ENCODE measurements around the gene HSPH1. TPM values are rescaled to one million over a fixed set of nuclear protein-coding genes. Genes with fewer than 3 reads are reported as not detected.

HSPH1 gene
- total RNA-seq, 1 donor from 2014 or later: 112 TPM

- Mint-ChIP-seq H3K27ac (no peak overlapping the region), H3K9me3 (no peaks in the 10 kb centered on the region), H3K4me3 (no peak overlapping the region), H3K4me1 (peaks cover 10% of the 10 kb centered on the region), H3K36me3 (ENCODE audit: low read depth) (peaks cover 6% of the 10 kb centered on the region), H3K27me3 (peaks cover 5% of the 10 kb centered on the region)
- intact Hi-C loops (cut with micrococcal nuclease): no loop called here
- TF ChIP-seq CTCF (IDR thresholded peaks at IDR 0.05): no peak
- CTCF ChIA-PET: no interaction called here
- POLR2A ChIA-PET: no interaction called here
- ATAC-seq (ENCODE audit: low read depth) (no peak), DNase-seq (no peak)
Measured at GRCh38 chr13:31166591-31166990, 4.9 kb upstream of the HSPH1 start.

- TF ChIP-seq CTCF (IDR thresholded peaks at IDR 0.05): no peak
- DNase-seq: no peak
- Mint-ChIP-seq H3K27ac (peak overlapping the region; percentile 95), H3K4me1 (peaks cover 35% of the 10 kb centered on the region), H3K27me3 (no peaks in the 10 kb centered on the region), H3K4me3 (peak overlapping the region; percentile 97), H3K9me3 (no peaks in the 10 kb centered on the region), H3K36me3 (ENCODE audit: low read depth) (peaks cover 39% of the 10 kb centered on the region)
- peak; percentile 85 for ATAC-seq (ENCODE audit: low read depth)
- CTCF ChIA-PET: no interaction called here
- POLR2A ChIA-PET: interaction anchor here (1.0 to 3.0 kb wide), 2 partner anchors 38 to 1153 kb away, joined by 3 to 26 read pairs; partner anchors contain the start of genes B3GLCT, BRCA2 and ZAR1L
- intact Hi-C loops (cut with micrococcal nuclease): loop anchor here (1.0 to 5.0 kb wide), 9 partner anchors 38 to 1567 kb away; partner anchors contain the start of genes KATNAL1, N4BP2L2, SLC7A1 and UBL3
Measured at GRCh38 chr13:31162151-31163008, 676 bp upstream of the HSPH1 start.

GRCh38 chr13:31160857-31161556 is 697 bp downstream of the HSPH1 start:
- Mint-ChIP-seq H3K27me3 (no peaks in the 10 kb centered on the region), H3K4me1 (peaks cover 38% of the 10 kb centered on the region), H3K4me3 (peak overlapping the region; percentile 97), H3K36me3 (ENCODE audit: low read depth) (peaks cover 47% of the 10 kb centered on the region), H3K27ac (peak overlapping the region; percentile 95), H3K9me3 (no peaks in the 10 kb centered on the region)
- peak; percentile 55 for DNase-seq
- TF ChIP-seq CTCF (IDR thresholded peaks at IDR 0.05): no peak
- ChIA-PET POLR2A (interaction anchor here (1.1 to 3.0 kb wide), 2 partner anchors 40 to 544 kb away, joined by 3 to 26 read pairs; partner anchors contain the start of gene B3GLCT), CTCF (interaction anchor here (1.5 kb wide), 1 partner anchor 39 kb away, joined by 4 read pairs; the partner anchor contains the start of gene B3GLCT)
- intact Hi-C loops (cut with micrococcal nuclease): loop anchor here (1.0 to 5.0 kb wide), 5 partner anchors 263 to 1314 kb away; partner anchors contain the start of gene KATNAL1
- no peak for ATAC-seq (ENCODE audit: low read depth)

GRCh38 chr13:31159306-31159705 is 2.4 kb downstream of the HSPH1 start:
- peaks cover 63% of the 10 kb centered on the region for H3K36me3 Mint-ChIP-seq (ENCODE audit: low read depth)
- DNase-seq (no peak), ATAC-seq (ENCODE audit: low read depth) (no peak)
- H3K4me3 Mint-ChIP-seq: peak overlapping the region; percentile 97
- H3K9me3 Mint-ChIP-seq: no peaks in the 10 kb centered on the region
- no peak for TF ChIP-seq CTCF (IDR thresholded peaks at IDR 0.05)
- intact Hi-C loops (cut with micrococcal nuclease): no loop called here
- no peaks in the 10 kb centered on the region for H3K27me3 Mint-ChIP-seq
- ChIA-PET CTCF (interaction anchor here (1.5 kb wide), 1 partner anchor 41 kb away, joined by 4 read pairs; the partner anchor contains the start of gene B3GLCT), POLR2A (no interaction called here)
- no peak overlapping the region for H3K27ac Mint-ChIP-seq
- H3K4me1 Mint-ChIP-seq: peaks cover 38% of the 10 kb centered on the region

- ChIA-PET POLR2A (no interaction called here), CTCF (no interaction called here)
- peaks cover 81% of the 10 kb centered on the region for H3K36me3 Mint-ChIP-seq (ENCODE audit: low read depth)
- DNase-seq (no peak), ATAC-seq (ENCODE audit: low read depth) (no peak)
- no peak overlapping the region for H3K27ac Mint-ChIP-seq
- TF ChIP-seq CTCF (IDR thresholded peaks at IDR 0.05): no peak
- H3K4me3 Mint-ChIP-seq: no peak overlapping the region
- peaks cover 19% of the 10 kb centered on the region for H3K4me1 Mint-ChIP-seq
- intact Hi-C loops (cut with micrococcal nuclease): no loop called here
- H3K9me3 Mint-ChIP-seq: no peaks in the 10 kb centered on the region
- H3K27me3 Mint-ChIP-seq: no peaks in the 10 kb centered on the region
Measured at GRCh38 chr13:31154939-31155338, 6.8 kb downstream of the HSPH1 start.
